ENCODE results near the gene CASQ2. TPM values are rescaled to one million over a fixed set of nuclear protein-coding genes. Genes with fewer than 3 reads are reported as not detected.
A peak's percentile ranks its signal among the peaks of the same experiment; 100 is the strongest.

Gene CASQ2
- polyA plus RNA-seq, 1 donor (not counting 4 experiments of a cell fraction or from before 2014, with no cell fraction given): 0.04 TPM

DNA sequence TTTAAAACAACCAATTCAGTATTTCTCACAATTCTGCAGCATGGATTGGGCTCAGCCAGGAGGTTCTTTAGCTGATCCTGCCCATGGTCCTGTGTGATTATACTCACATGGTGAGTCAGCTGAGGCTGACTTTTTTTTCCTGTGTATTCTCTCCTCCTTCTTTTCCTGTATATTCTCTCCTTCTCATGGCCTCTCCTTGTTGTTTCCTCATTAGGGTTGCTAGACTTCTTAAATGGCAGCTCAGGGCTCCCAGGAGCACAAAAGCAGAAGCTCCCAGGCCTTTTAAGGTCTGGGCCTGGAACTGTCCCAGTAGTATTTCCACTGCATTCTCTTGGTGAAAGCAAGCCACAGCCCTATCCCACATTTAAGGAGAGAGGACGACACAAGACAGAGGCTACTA, 99.9 kb downstream of the CASQ2 start:
- H3K4me1 ChIP-seq (ENCODE audit: control insufficient read depth, extremely low read depth, insufficient read depth, low read length): peaks cover 43% of the 10 kb centered on the region

GRCh38 chr1:115666702-115667101, 101.8 kb downstream of the CASQ2 start:
- DNase-seq (ENCODE audit: low read depth, low spot score) (no peak), FAIRE-seq (no peak)
- Histone ChIP-seq H3K4me2 (ENCODE audit: control insufficient read depth, extremely low read depth, insufficient read depth, low read depth, low read length) (no peak overlapping the region), H3K4me1 (ENCODE audit: control insufficient read depth, extremely low read depth, insufficient read depth, low read length) (peaks cover 41% of the 10 kb centered on the region), H3K36me3 (ENCODE audit: control insufficient read depth in 2 of 2, extremely low read depth in 1 of 2, insufficient read depth in 2 of 2, low read length in 2 of 2) (peaks cover 19 to 46% of the 10 kb centered on the region in 2 experiments), H3K27ac (ENCODE audit: control insufficient read depth, insufficient read depth, low read length) (no peak overlapping the region), H3K9me1 (ENCODE audit: control insufficient read depth, extremely low read depth, insufficient read depth, low read length) (peaks cover 4% of the 10 kb centered on the region), H3K4me3 (ENCODE audit: control insufficient read depth in 2 of 3, extremely low read depth in 1 of 3, insufficient read depth in 2 of 3, low read depth in 1 of 3, low read length in 3 of 3) (no peak overlapping the region), H3K9ac (ENCODE audit: control insufficient read depth, extremely low read depth, insufficient read depth, low read length) (no peak overlapping the region), H2AFZ (ENCODE audit: control insufficient read depth, low read length) (no peak overlapping the region), H4K20me1 (ENCODE audit: control insufficient read depth, extremely low read depth, insufficient read depth, low read length) (no peaks in the 10 kb centered on the region), H3K27me3 (ENCODE audit: control insufficient read depth, extremely low read depth, insufficient read depth, low read length) (no peaks in the 10 kb centered on the region), H3K9me3 (ENCODE audit: control insufficient read depth, low read depth, low read length) (peaks cover 10% of the 10 kb centered on the region), H3K79me2 (ENCODE audit: control insufficient read depth, insufficient read depth, low read length) (peaks cover 32% of the 10 kb centered on the region)
- dilution Hi-C loops (cut with MboI; ENCODE audit: extremely low pct_ligation_motif_present, low sequenced_read_pairs): no loop called here
- TF ChIP-seq EZH2 (IDR thresholded peaks at IDR 0.05; ENCODE audit: low read length): no peak
- TF ChIP-seq, protein P1, sequence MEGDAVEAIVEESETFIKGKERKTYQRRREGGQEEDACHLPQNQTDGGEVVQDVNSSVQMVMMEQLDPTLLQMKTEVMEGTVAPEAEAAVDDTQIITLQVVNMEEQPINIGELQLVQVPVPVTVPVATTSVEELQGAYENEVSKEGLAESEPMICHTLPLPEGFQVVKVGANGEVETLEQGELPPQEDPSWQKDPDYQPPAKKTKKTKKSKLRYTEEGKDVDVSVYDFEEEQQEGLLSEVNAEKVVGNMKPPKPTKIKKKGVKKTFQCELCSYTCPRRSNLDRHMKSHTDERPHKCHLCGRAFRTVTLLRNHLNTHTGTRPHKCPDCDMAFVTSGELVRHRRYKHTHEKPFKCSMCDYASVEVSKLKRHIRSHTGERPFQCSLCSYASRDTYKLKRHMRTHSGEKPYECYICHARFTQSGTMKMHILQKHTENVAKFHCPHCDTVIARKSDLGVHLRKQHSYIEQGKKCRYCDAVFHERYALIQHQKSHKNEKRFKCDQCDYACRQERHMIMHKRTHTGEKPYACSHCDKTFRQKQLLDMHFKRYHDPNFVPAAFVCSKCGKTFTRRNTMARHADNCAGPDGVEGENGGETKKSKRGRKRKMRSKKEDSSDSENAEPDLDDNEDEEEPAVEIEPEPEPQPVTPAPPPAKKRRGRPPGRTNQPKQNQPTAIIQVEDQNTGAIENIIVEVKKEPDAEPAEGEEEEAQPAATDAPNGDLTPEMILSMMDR (optimal IDR thresholded peaks at IDR 0.05 in 1 of 3, IDR thresholded peaks at IDR 0.05 in 1 of 3, conservative IDR thresholded peaks at IDR 0.05 in 1 of 3; ENCODE audit: extremely low read depth in 1 of 3, insufficient read depth in 2 of 3, low read length in 3 of 3): no peak

More for the DNA sequence above, 99.9 kb downstream of the CASQ2 start:
- H3K36me3 ChIP-seq (ENCODE audit: control insufficient read depth in 2 of 2, extremely low read depth in 1 of 2, insufficient read depth in 2 of 2, low read length in 2 of 2): peaks cover 20 to 47% of the 10 kb centered on the region in 2 experiments
- dilution Hi-C loops (cut with MboI; ENCODE audit: extremely low pct_ligation_motif_present, low sequenced_read_pairs): no loop called here
- no peaks in the 10 kb centered on the region for H3K27me3 ChIP-seq (ENCODE audit: control insufficient read depth, extremely low read depth, insufficient read depth, low read length)
- DNase-seq (ENCODE audit: low read depth, low spot score) (no peak), FAIRE-seq (no peak)
- peak overlapping the region; percentile 61 for H3K27ac ChIP-seq (ENCODE audit: control insufficient read depth, insufficient read depth, low read length)
- H4K20me1 ChIP-seq (ENCODE audit: control insufficient read depth, extremely low read depth, insufficient read depth, low read length): no peaks in the 10 kb centered on the region
- no peak overlapping the region for H2AFZ ChIP-seq (ENCODE audit: control insufficient read depth, low read length)
- H3K9ac ChIP-seq (ENCODE audit: control insufficient read depth, extremely low read depth, insufficient read depth, low read length): no peak overlapping the region
- H3K79me2 ChIP-seq (ENCODE audit: control insufficient read depth, insufficient read depth, low read length): peaks cover 45% of the 10 kb centered on the region
- TF ChIP-seq, protein P1 (optimal IDR thresholded peaks at IDR 0.05 in 1 of 3, IDR thresholded peaks at IDR 0.05 in 1 of 3, conservative IDR thresholded peaks at IDR 0.05 in 1 of 3; ENCODE audit: extremely low read depth in 1 of 3, insufficient read depth in 2 of 3, low read length in 3 of 3): no peak
- no peak for TF ChIP-seq EZH2 (IDR thresholded peaks at IDR 0.05; ENCODE audit: low read length)
- peaks cover 4% of the 10 kb centered on the region for H3K9me1 ChIP-seq (ENCODE audit: control insufficient read depth, extremely low read depth, insufficient read depth, low read length)
- H3K4me3 ChIP-seq (ENCODE audit: control insufficient read depth in 2 of 3, extremely low read depth in 1 of 3, insufficient read depth in 2 of 3, low read depth in 1 of 3, low read length in 3 of 3): no peak overlapping the region
- peak overlapping the region; percentile 18 for H3K4me2 ChIP-seq (ENCODE audit: control insufficient read depth, extremely low read depth, insufficient read depth, low read depth, low read length)
- H3K9me3 ChIP-seq (ENCODE audit: control insufficient read depth, low read depth, low read length): peaks cover 10% of the 10 kb centered on the region
